ENCODE data around the gene CDKN1C.

Gene CDKN1C

GRCh38 chr11:2843551-2843950 lies 42.0 kb downstream of the CDKN1C start:
- no peak for DNase-seq

- DNase-seq: no peak
These were observed 42.7 kb downstream of the CDKN1C start for GRCh38 chr11:2842876-2843275.

- DNase-seq: no peak
These were observed 44.0 kb downstream of the CDKN1C start for GRCh38 chr11:2841411-2842190.

GRCh38 chr11:2839395-2839943 lies 46.1 kb downstream of the CDKN1C start:
- no peak for DNase-seq

- no peak for DNase-seq
These were observed 46.8 kb downstream of the CDKN1C start for GRCh38 chr11:2838676-2839294.

- DNase-seq: no peak
These were observed 47.5 kb downstream of the CDKN1C start for GRCh38 chr11:2838091-2838490.

- DNase-seq: no peak
These were observed 47.9 kb downstream of the CDKN1C start for GRCh38 chr11:2837651-2838050.

GRCh38 chr11:2837096-2837601 lies 48.4 kb downstream of the CDKN1C start:
- peak; percentile 20 for DNase-seq

- no peak for DNase-seq
These were observed 49.1 kb downstream of the CDKN1C start for GRCh38 chr11:2836315-2837095.

GRCh38 chr11:2835751-2836150 lies 49.8 kb downstream of the CDKN1C start:
- no peak for DNase-seq

GRCh38 chr11:2835296-2835695 lies 50.3 kb downstream of the CDKN1C start:
- peak; percentile 27 for DNase-seq

GRCh38 chr11:2834503-2835273 lies 50.9 kb downstream of the CDKN1C start:
- DNase-seq: no peak

- no peak for DNase-seq
These were observed 51.7 kb downstream of the CDKN1C start for GRCh38 chr11:2833716-2834502.
